NCI-H345 treated with DMSO at 0.1 percent for 48 hours (cell line): Measurements from ENCODE around the gene MBOAT7.
"Not testable (repeated sequence)": the region's sequence is repeated elsewhere in the genome, so short reads cannot be mapped to it uniquely, and the experiment has no call there.

Experiments
- DNase-seq: peaks from one replicate; lab custom pipeline; 2025; ENCODE audit not compliant: unreplicated experiment; lab: John Stamatoyannopoulos, UW

The MBOAT7 gene

DNA sequence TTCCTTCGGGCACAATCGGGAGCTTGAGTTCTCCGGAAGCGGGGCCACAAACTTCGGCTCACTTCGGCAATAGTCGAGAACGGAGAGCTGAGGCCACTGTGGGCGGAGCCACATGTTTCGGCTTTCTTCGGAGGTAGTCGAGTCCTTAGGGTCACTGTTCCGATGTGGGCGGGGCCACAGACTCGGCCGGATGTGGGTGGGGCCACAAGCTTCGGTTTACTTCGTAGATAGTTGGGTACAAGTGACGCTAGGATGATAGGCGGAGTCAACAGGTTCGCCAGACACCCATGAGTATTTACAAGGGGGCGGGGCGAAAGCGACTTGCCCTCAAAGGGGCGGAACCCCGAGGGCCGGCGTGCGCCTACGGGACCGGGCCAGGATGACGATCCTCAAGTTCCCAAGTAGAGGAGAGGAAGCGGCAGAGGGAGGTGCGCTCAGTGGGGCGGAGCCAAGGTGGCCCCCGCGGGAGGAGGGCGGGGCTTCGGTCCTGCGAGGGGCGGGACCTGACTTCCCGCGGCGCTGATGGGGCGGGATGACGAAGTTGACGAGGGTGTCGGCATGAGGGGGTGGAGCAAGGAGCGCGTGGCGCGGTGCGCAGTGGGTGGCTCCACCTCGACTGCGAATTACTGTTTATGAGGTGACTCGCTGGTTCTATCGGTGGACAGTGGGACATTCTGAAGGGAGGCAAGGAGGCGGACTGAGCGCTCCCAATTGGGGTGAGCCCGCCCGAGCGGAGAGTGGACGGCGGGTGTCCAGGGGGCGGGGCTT lies 539 bp upstream of the MBOAT7 start:
- DNase-seq: peak; percentile 97

DNA sequence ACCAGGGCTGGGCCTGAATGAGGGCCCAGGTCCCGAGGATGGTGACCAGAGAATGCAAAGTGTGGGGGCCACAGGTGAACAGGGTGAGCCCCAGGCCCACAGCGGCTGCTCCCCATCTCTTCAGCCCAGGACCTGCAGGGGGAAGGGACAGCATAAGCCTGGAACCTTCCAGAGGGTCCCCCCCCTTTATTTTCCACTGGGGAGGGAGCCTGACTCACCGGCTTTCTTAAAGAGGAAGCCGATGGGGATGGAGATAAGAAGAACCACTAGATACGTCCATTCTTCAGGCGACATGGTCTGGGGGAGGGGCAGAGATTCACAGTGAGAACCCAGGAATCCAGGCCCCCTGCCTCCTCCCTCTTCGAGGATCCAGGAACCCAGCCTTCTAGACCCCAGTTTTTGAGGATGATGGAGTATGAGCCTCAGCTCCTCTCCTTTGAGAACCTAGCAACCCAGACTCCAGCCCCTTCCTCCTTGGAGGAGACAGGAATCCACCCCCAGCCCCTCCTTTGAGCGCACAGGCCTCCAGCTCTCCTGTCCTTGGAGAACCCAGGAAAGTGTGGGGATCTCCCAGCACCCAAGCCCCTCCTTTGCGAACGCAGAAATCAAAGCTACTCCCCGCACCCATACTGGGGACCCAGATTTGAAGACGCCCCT lies 1.0 kb downstream of the MBOAT7 start:
- DNase-seq: no peak

DNA sequence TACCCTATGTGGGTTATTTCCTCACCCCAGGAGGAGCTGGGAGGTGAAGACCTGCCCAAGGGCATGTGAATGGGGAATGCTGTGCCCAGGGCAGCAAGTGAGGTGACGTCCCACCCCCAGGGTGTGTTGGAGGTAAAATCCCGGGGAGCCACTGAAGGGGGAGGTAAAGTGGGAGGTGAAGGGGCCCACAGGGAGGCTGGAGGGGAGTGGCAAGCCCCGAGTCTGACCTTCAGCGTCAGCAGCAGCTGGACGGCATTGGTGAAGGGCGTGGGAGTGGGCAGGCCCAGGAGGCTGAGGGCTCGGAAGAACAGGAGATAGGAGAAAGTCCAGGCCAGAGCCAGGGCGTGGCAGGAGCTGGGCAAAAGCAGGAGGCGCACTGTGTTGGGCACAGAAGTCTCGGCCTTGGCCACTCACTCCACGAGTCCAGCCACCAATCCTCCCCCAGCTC lies 2.4 kb downstream of the MBOAT7 start:
- no peak for DNase-seq

DNA sequence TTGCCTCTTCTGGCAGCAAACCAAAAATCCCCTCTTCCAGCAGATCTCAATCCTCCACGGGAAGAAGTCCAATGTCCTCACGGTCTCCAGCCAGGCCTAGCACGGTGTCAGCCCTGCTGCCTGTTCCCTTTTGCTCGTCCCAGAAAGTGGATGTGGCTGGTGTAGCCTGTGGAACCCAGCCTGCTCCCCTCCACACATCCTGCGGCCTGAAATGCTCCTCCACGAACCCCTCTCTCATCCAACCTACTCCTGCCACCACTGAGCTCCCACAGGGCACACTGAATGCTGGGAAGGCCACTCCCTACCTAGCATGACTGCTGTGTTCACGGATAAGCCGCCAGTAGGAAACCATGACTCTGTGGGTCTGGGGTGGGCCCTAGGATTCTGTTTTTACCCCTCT lies 3.0 kb downstream of the MBOAT7 start:
- DNase-seq: no peak

DNA sequence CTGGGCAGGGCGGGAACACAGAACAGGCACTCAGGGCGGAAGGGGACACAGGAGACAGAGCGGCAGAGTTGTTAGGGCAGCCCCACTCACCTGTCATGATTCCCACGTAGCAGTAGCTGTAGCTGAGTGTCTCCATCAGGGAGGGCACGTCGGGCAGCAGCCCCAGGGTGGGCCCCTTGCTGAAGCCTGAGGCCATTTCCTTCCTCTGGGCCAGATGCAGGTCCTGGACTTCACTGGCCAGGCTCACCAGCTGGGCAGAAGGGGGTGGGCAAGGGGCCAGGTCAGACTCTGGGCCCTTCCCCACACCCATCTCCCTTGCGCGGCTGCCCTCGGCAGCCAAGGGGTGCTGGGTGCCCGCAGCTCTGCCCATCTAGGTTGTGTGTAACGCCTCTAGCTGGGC lies 5.9 kb downstream of the MBOAT7 start:
- DNase-seq: no peak

DNA sequence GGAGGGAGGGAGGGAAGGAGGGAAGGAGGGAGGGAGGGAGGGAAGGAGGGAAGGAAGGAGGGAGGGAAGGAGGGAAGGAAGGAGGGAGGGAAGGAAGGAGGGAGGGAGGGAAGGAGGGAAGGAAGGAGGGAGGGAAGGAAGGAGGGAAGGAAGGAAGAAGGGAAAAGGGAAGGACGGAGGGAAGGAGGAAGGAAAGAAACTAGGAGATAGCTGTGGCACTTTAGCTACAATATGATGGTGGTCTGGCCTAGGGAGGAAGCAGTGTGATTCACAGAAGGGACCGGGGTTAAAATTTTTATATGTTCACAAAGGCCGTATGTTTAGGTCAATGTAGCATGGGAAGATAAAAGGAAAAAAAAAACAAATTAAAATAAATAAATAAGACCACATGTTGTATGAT lies 7.5 kb downstream of the MBOAT7 start:
- not testable (repeated sequence) for DNase-seq

DNA sequence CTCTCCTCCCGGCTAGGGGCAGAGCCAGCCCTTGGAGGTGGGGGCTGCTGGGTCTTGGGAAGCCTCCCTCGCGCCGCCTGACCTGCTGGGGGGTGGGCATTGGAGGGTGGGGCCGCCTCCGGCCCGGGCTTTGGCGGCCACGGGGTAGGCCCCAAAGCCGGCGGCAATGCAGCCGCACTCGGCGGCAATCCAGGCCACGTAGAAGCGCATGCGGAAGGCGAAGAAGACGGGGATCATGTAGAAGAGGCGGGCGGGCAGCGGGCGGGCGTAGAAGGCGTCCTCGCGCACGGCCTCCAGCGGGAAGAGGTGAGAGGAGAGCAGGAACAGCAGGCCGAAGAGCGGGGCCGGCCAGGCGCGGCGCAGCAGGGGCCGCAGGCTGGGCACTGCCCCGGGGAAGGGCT lies 8.7 kb downstream of the MBOAT7 start:
- no peak for DNase-seq

DNA sequence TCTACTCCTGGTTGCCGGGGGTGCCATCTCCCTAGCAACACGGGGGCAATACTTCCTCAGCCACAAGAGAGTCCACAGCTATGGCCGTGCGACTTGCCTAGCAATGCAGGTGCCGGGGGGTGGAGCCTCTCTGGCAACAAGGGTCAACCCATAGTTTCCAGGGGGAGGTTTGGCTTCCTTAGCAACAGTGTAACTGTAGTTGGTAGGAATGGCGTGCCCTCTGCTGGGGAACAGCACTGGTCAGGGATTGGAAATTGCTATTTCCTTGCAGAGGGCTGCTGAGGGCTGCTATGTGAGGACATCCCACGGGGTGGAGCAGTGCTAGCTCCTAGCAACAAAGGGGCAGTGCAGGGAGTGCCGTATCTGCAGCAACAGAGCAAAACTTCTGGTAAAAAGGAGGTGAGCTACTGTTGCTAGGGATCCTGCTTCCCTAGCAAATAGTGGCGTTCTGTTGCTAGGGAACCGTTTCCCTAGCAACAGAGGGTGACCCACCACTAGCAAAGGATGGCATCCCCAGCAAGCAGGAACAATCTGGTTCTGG lies 9.4 kb downstream of the MBOAT7 start:
- no peak for DNase-seq

DNA sequence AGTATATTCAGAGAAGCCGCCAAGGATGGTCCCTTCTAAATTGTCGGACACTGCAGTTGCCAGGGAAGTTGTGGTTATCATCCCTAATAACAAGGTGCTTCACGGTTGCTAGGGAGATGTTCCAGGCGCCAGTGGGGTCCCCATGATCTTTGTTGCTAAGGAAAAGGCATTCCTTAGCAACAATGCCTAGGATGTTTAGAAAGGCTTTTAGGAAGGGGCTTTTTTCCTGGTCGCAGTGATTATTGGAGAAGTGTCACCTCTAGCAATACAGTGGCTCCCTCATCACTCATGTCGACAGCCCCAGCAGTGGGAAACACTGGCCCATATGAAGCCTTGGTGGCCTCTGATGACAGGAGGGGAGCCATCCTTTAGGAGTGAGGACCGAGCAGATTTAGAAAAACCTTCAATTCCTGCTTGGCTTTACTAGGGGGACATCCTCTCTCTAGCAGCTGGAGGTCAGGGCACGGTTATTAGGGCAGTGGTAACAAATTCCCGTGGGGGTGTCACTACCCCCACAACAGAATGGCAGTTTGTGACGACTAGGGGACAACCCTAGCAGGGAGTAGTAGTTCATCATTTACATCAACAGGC lies 10.0 kb downstream of the MBOAT7 start:
- no peak for DNase-seq

DNA sequence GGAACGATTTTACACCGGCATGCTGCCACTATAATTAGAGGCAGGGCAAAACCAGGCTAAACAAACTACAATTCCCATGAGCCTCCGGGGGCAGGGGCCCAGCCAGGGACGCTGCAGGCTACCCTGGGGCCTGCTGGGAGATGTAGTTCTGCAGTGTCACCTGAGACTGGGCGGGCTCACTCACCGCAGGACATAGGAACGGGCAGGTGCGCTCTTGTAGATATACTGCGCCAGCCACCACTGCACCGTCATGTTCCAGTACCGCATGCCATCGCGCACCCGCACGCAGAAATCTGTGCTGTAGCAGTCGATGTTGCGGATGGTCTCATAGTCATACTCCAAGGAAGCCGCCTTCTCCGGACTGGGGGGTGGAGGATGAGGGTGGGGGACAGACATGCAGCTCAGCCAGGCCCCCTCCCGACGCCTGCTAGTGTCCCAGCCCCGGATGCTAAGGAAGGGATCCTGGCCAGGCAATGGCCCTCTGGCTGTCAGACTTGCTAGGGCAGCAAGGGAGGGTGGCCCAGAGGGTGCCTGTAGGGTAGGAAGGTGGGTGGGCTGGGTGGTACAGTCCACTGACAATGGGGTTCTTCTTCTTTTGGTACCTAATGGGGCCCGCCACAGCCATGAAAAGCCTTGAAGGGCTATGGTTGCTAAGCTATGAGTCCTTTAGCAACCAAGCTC lies 10.7 kb downstream of the MBOAT7 start:
- no peak for DNase-seq

DNA sequence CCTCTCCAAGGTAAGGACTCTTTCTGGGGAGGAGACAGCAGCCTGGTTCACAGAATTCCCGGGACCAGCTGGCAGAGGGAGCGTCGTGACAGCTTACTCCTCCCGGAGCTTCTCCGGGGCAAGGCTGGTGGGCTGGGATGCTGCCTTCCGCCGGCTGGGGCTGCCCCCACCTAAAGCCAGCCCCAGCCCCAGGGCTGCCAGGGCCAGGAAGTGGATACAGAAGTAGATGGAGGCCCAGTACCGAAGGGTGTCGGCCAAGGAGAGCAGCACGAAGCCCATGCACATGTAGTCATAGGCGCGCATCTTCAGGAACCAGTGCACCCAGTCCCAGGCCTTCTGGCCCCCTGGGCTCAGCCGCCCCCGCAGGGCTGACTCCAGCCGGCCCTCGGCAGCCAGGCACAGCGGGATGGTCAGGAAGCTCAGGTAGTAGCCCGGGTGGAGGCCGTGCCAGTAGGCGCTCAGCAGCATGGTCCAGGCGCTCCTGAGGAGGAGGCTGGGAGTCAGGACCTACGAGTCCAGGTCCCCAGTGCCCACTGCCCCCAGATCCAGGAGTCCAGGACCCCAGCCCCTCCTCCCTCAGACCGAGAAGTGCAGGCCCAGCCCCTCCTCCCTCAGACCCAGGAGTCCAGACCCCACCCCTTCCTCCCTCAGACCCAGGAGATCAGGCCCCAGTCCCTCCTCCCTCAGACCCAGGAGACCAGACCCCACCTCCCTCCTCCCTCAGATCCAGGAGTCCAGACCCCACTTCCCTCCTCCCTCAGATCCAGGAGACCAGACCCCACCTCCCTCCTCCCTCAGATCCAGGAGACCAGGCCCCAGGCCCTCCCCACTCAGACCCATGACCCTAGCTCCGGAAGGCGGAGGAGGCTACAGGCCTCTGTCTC lies 15.2 kb downstream of the MBOAT7 start:
- no peak for DNase-seq

DNA sequence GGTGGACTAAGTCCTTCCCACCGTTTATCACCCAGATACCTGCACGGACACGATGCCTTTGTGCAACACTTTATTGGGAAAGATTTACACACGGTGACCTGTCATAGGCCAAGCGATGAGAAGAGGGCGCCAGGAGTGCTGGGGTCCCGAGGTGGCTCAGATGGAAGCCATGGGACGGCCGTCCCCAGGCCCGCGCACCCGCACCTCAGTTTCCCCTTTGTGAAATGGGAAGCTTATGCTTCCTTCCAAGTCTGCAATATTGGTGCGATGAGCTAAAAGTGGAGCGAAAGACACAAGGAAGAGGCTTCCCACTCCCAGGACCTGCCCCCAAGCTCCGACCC lies 16.1 kb downstream of the MBOAT7 start:
- no peak for DNase-seq

DNA sequence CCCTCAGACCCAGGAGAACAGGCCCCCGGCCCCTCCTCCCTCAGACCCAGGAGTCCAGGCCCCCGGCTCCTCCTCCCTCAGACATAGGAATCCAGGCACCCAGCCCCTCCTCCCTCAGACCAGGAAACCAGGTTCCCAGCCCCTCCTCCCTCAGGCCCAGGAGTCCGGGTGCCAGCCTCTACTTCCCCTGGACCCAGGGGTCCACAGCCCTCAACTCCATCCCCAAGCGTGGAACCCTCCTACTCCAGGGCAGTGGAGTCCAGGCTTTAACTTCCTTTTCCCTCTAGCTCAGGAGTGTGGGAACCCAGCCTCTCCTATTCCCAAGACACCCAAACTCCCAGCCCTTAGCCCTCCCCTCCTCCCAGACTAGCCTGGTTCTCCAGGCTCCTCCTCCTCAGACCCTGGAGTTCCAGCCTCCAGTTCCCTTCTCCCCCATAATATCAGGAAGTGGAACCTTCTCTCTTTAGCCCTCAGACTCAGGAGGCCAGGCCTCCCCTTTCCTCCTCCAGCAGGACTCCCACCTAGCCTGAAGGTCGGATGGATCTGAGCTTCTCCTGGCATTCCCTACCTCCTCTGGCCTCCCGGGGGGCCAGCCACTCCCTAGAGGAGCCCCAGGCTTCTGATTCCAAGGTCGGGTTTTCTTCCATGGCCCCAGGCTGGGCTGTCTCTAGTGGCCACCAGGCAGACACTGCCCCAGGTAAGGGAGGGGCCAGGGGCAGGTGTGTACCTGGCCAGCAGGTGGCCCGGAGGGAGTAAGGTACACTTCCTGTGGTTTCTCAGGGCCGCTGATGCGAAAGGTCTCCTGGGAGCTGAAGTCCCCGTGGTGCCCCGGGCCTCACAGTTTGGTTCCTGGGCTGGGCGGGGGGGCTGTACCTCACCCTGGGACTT lies 16.7 kb downstream of the MBOAT7 start, which contains the start of gene TMC4:
TSS of gene TMC4 (minus strand) at position 690 of the 888 bp plus-strand sequence. CDS start at position 647, 43 bp downstream.
- peak; percentile 60 for DNase-seq

DNA sequence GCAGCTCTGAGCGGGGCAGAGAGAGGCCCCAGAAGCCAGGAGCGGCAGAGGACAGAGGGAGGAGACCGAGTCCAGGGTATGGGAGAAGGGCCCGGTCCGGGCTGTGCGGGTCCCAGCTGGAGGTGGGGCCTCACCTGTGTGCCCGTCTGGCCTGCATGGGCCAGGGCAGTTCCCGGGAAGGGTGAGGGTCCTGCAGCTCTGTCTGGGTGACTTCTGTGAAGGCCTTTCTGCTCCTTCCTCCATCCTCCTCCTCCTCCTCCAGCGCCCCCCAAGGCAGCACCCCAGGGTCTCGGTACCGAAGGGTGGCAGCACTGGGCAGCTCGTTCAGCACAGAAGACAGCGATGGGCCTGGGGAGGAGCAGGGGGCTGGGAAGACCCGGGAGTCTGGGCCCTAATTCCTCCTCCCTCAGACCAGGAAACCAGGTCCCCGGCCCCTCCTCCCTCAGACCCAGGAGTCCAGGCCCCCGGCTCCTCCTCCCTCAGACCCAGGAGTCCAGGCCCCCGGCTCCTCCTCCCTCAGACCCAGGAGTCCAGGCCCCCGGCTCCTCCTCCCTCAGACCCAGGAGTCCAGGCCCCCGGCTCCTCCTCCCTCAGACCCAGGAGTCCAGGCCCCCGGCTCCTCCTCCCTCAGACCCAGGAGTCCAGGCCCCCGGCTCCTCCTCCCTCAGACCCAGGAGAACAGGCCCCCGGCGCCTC lies 17.5 kb downstream of the MBOAT7 start:
- not testable (repeated sequence) for DNase-seq

DNA sequence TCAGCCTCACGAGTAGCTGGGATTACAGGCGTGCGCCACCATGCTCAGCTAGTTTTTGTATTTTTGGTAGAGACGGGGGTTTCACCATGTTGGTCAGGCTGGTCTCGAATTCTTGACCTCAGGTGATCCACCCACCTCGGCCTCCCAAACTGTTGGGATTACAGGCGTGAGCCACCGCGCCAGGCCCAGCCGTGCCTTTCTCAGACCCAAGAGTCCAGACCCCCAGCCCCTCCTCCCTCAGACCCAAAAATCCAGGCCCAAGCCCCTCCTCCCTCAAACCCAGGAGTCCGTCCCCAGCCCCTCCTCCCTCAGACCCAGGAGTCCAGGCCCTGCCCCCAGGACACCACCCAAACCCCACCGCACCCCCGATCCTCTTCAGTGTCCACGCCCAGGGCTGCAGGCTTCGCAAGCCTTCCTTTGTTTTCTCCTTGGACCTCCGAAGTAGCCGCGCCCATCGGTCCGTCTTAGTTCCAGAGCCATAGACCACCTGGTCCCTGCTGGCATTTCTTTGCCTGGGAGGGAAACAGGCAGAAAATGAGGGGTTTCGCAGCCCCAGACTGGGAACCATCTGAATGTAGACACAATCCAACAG lies 20.1 kb downstream of the MBOAT7 start:
- DNase-seq: no peak

DNA sequence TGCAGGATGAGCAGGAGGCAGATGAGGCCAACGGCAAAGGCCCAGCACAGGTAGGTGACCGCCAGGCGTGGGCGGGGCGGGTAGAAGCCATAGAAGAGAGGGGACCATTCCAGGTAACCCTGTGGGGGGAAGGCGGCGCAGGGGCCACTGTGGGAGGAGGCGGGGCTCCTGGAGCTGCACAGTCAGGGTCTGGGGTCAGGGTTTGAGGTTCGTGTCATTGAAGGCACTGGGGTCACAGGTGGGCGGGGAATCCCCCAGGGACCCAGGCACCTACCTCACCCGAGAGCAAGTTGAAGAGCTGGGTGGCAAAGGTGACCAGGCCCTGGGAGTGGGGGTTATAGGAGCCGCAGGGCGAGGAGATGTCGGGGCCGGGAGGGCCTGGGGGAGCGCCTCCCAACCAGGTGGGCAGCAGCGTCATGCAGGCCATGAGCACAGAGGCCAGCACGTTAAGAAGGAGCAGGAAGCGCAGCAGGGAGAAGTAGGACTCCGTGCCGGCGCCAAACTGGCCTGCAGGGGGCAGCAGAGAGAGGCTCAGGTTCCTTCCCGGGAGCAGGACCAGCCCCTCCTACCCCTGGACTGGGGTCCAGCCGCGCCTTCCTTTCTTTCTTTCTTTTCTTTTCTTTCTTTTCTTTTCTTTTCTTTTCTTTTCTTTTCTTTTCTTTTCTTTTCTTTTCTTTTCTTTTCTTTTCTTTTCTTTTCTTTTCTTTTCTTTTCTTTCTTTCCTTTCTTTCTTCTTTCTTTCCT lies 21.0 kb downstream of the MBOAT7 start:
- peak; percentile 10 for DNase-seq

DNA sequence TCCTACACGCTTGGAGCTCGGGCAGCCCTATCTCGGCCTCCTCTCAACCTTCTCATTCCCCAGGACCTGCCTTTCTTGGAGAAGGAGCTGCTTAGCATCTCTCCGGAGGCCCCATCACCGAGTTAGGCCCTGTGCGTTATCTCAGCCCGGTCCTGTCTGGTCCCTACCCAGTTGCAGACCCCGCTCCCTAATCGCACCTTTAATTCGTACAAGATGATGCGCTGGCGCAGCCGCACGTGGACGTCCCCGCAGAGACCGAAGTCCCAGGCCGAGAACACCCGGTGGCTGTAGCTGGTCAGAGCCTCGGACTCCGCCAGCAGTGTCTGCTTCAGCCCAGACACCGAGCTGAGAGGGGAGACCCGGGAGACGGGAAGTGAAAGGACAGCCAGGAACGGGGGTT lies 24.2 kb downstream of the MBOAT7 start:
- no peak for DNase-seq
